Neural progenitor cell (in vitro differentiated cells): ENCODE data around the gene LDLRAD4.

Experiments
- EZH2 ChIP-seq: fragments of 200-600 bp; sonication (generic); IDR thresholded peaks from 2 replicates; pipeline ENCODE4 v1.6.1; 2017; ENCODE audit warnings: antibody characterized with exemption, mild to moderate bottlenecking, moderate library complexity
- EZH2phosphoT487 ChIP-seq: fragments of 200-600 bp; sonication (generic); IDR thresholded peaks from 2 replicates; pipeline ENCODE4 v1.6.1; 2017; ENCODE audit warnings: antibody characterized with exemption
- TF ChIP-seq, protein P1 (sequence below): fragments of 200-600 bp; sonication (generic); IDR thresholded peaks from 2 replicates; pipeline ENCODE4 v1.5.1; 2017; ENCODE audit warnings: antibody characterized with exemption, mild to moderate bottlenecking

DNA sequence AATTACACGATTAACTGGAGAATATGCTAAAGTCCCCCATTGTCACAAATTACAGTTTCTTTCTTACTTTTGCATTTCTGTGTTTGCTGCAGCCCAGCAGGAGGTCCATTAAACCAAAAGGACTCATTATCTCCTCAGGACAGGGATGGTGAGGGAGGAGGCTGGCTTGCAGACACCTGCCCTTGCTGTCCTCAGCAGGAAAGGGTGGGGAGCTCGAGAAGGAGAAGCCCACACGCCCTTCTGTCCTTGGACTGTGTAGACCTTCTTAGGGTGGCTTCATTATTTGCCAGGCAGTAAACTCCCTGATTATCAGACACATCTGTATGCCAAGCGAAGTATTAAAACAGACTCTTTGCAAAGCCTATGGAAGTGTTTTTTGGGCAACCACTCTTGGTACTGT is 196.0 kb downstream of the LDLRAD4 start:
- TF ChIP-seq, protein P1, sequence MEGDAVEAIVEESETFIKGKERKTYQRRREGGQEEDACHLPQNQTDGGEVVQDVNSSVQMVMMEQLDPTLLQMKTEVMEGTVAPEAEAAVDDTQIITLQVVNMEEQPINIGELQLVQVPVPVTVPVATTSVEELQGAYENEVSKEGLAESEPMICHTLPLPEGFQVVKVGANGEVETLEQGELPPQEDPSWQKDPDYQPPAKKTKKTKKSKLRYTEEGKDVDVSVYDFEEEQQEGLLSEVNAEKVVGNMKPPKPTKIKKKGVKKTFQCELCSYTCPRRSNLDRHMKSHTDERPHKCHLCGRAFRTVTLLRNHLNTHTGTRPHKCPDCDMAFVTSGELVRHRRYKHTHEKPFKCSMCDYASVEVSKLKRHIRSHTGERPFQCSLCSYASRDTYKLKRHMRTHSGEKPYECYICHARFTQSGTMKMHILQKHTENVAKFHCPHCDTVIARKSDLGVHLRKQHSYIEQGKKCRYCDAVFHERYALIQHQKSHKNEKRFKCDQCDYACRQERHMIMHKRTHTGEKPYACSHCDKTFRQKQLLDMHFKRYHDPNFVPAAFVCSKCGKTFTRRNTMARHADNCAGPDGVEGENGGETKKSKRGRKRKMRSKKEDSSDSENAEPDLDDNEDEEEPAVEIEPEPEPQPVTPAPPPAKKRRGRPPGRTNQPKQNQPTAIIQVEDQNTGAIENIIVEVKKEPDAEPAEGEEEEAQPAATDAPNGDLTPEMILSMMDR = no peak
- no peak for TF ChIP-seq EZH2
- TF ChIP-seq EZH2phosphoT487 = no peak
